Activated T-cell treated with anti-CD3 and anti-CD28 coated beads, Interleukin-2, amount 50 U/mL, for 24 hours (primary cell): ENCODE measurements around the gene IRS4.

ENCODE experiments used
- DNase-seq: peaks from one replicate; pipeline ENCODE4 v3.0.0-alpha.2; 2020
- H3K27ac Mint-ChIP-seq: 2 replicates; pipeline ENCODE4 v1.8.0; 2020; ENCODE audit warnings: mild to moderate bottlenecking, mixed read lengths
- H3K27me3 Mint-ChIP-seq: 2 replicates; pipeline ENCODE4 v1.8.0; 2020; ENCODE audit warnings: mixed read lengths
- H3K36me3 Mint-ChIP-seq: 2 replicates; pipeline ENCODE4 v1.8.0; 2020; ENCODE audit warnings: low read depth, mixed read lengths
- H3K4me1 Mint-ChIP-seq: 2 replicates; pipeline ENCODE4 v1.8.0; 2020; ENCODE audit warnings: low read depth, mixed read lengths
- H3K4me3 Mint-ChIP-seq: 2 replicates; pipeline ENCODE4 v1.8.0; 2020; ENCODE audit warnings: mild to moderate bottlenecking, moderate library complexity, mixed read lengths
- H3K9me3 Mint-ChIP-seq: 2 replicates; pipeline ENCODE4 v1.8.0; 2020; ENCODE audit warnings: mixed read lengths

Gene IRS4

GRCh38 chrX:108702530-108702929, 33.8 kb downstream of the IRS4 start:
- Mint-ChIP-seq H3K36me3 (no peaks in the 10 kb centered on the region), H3K4me3 (no peak overlapping the region), H3K4me1 (no peaks in the 10 kb centered on the region), H3K27ac (no peak overlapping the region), H3K27me3 (peaks cover 29% of the 10 kb centered on the region), H3K9me3 (no peaks in the 10 kb centered on the region)
- no peak for DNase-seq

- peaks cover 29% of the 10 kb centered on the region for H3K27me3 Mint-ChIP-seq
- H3K4me3 Mint-ChIP-seq = no peak overlapping the region
- H3K36me3 Mint-ChIP-seq = no peaks in the 10 kb centered on the region
- no peak for DNase-seq
- H3K27ac Mint-ChIP-seq = no peak overlapping the region
- H3K4me1 Mint-ChIP-seq = no peaks in the 10 kb centered on the region
- no peaks in the 10 kb centered on the region for H3K9me3 Mint-ChIP-seq
Observed at GRCh38 chrX:108701633-108702032, 34.7 kb downstream of the IRS4 start.

DNA sequence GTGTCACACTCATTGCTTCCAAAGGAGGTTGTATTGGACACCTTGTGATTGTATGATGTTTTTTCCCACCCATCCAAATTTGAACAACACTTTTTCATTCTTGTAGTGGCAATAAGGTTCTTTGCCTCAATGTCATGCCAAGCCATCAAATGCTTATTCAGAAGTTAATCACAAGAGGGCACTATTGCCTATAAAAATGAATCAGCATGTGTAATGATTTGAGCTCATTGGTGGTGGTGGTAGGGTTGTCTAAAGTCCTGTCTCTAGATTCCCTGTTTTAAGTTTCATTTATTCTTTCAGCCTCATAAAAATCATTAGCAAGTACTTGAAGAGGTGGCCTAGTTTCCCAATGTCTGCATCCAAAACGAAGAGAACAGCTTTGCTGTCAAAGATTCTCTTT, 37.0 kb downstream of the IRS4 start:
- H3K27ac Mint-ChIP-seq = no peak overlapping the region
- no peak for DNase-seq
- no peak overlapping the region for H3K4me3 Mint-ChIP-seq
- H3K27me3 Mint-ChIP-seq = peaks cover 30% of the 10 kb centered on the region
- H3K9me3 Mint-ChIP-seq = no peaks in the 10 kb centered on the region
- H3K4me1 Mint-ChIP-seq = no peaks in the 10 kb centered on the region
- H3K36me3 Mint-ChIP-seq = no peaks in the 10 kb centered on the region

- DNase-seq = no peak
- H3K27me3 Mint-ChIP-seq = peaks cover 29% of the 10 kb centered on the region
- no peak overlapping the region for H3K27ac Mint-ChIP-seq
- no peaks in the 10 kb centered on the region for H3K36me3 Mint-ChIP-seq
- no peak overlapping the region for H3K4me3 Mint-ChIP-seq
- H3K9me3 Mint-ChIP-seq = no peaks in the 10 kb centered on the region
- no peaks in the 10 kb centered on the region for H3K4me1 Mint-ChIP-seq
Observed at GRCh38 chrX:108696690-108697089, 39.7 kb downstream of the IRS4 start.
